Mammary epithelial cell (primary cell): ENCODE results near the gene SMYD2.

ENCODE experiments used
- EZH2 ChIP-seq: IDR thresholded peaks from 2 replicates; pipeline ENCODE4 v1.6.1; 2012; ENCODE audit warnings: low read length, inconsistent platforms, borderline replicate concordance
- TF ChIP-seq, protein P1 (sequence below), 2 donors: IDR thresholded peaks in 1 of 2; conservative IDR thresholded peaks in 1 of 2; 2 replicates each; pipeline ENCODE4 v1.5.1; 2011 to 2012; ENCODE audit warnings: inconsistent platforms in 2 of 2, low read length in 2 of 2, mild to moderate bottlenecking in 2 of 2, control low read depth in 1 of 2, low read depth in 1 of 2; ENCODE audit not compliant: insufficient read depth in 1 of 2; ENCODE audit errors: extremely low read depth in 1 of 2

- TF ChIP-seq, protein P1, sequence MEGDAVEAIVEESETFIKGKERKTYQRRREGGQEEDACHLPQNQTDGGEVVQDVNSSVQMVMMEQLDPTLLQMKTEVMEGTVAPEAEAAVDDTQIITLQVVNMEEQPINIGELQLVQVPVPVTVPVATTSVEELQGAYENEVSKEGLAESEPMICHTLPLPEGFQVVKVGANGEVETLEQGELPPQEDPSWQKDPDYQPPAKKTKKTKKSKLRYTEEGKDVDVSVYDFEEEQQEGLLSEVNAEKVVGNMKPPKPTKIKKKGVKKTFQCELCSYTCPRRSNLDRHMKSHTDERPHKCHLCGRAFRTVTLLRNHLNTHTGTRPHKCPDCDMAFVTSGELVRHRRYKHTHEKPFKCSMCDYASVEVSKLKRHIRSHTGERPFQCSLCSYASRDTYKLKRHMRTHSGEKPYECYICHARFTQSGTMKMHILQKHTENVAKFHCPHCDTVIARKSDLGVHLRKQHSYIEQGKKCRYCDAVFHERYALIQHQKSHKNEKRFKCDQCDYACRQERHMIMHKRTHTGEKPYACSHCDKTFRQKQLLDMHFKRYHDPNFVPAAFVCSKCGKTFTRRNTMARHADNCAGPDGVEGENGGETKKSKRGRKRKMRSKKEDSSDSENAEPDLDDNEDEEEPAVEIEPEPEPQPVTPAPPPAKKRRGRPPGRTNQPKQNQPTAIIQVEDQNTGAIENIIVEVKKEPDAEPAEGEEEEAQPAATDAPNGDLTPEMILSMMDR (conservative IDR thresholded peaks at IDR 0.05 in 1 of 2, IDR thresholded peaks at IDR 0.05 in 1 of 2; ENCODE audit: extremely low read depth in 1 of 2, insufficient read depth in 1 of 2, low read depth in 1 of 2, low read length in 2 of 2), result no peak
- no peak for TF ChIP-seq EZH2
Observed at GRCh38 chr1:214289574-214290272, 8.8 kb downstream of the SMYD2 start.
